Measurements from ENCODE around the gene PELO. TPM values are rescaled to one million over a fixed set of nuclear protein-coding genes. Genes with fewer than 3 reads are reported as not detected.

The PELO gene
- total RNA-seq, 1 donor from 2014 or later = 20.0 TPM

DNA sequence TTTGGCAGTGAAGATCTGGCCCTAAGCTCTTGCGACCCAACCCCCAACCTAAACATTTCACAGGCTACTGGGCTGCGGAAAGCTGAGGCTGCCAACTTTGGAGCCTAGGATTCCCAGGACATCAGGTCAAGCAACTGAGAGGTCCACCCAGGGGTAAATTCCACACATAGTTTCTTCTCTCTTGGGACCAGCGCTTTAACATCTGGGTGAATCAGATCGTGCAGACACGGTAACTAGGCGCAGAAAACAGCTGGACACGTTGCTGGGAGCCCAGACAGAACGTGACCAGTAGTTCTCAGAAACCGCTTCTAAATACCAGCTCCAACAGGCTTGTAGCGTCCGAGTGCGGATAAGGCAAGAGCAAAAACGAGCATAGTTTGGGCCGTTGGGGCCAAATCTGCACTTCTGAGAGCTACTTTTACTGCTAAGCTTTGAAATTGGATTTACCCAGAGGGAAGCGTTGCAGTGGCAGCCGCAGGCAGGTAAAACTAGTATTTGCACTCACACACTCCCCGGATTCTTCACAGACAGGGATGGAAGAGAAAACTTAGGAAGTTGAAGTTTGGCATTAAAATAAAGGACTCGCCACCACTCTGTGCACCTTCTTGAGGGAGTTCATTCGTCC, 11.8 kb downstream of the PELO start:
- Mint-ChIP-seq H3K27ac (peak overlapping the region; percentile 95), H3K4me1 (peaks cover 40% of the 10 kb centered on the region), H3K36me3 (ENCODE audit: low read depth) (peaks cover 33% of the 10 kb centered on the region), H3K27me3 (peaks cover 5% of the 10 kb centered on the region), H3K4me3 (peak overlapping the region; percentile 96), H3K9me3 (no peaks in the 10 kb centered on the region)
- DNase-seq = peak; percentile 96
- intact Hi-C loops (cut with micrococcal nuclease) = loop anchor here (1.0 kb wide), 1 partner anchor 12 kb away; the partner anchor contains the start of genes ITGA1 and PELO

DNA sequence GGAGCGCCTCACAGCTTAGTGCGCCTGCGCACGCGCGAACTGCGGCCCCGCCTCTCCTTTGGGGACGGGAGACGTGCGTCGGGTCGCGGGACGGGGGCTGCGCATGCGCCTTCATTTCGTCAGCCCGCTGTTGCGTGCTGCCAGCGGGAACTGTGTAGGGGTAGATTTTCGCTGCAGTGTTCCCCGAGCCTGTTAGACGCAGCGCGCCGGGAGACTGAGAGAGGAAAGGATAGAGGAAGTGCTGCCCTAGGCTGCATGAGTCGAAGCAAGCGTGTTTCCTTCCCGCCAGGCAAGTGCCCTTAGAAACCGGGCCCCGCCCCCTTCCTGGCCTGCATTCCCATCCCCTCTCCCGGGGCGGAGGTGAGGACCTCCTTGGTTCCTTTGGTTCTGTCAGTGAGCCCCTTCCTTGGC, 12.3 kb downstream of the PELO start:
- Mint-ChIP-seq H3K27me3 (peaks cover 5% of the 10 kb centered on the region), H3K27ac (peak overlapping the region; percentile 95), H3K36me3 (ENCODE audit: low read depth) (peaks cover 37% of the 10 kb centered on the region), H3K4me1 (peaks cover 44% of the 10 kb centered on the region), H3K4me3 (peak overlapping the region; percentile 96), H3K9me3 (no peaks in the 10 kb centered on the region)
- intact Hi-C loops (cut with micrococcal nuclease) = loop anchor here (1.0 to 5.0 kb wide), 7 partner anchors 13 to 307 kb away; partner anchors contain the start of genes ITGA1, MOCS2 and PELO
- no peak for DNase-seq

DNA sequence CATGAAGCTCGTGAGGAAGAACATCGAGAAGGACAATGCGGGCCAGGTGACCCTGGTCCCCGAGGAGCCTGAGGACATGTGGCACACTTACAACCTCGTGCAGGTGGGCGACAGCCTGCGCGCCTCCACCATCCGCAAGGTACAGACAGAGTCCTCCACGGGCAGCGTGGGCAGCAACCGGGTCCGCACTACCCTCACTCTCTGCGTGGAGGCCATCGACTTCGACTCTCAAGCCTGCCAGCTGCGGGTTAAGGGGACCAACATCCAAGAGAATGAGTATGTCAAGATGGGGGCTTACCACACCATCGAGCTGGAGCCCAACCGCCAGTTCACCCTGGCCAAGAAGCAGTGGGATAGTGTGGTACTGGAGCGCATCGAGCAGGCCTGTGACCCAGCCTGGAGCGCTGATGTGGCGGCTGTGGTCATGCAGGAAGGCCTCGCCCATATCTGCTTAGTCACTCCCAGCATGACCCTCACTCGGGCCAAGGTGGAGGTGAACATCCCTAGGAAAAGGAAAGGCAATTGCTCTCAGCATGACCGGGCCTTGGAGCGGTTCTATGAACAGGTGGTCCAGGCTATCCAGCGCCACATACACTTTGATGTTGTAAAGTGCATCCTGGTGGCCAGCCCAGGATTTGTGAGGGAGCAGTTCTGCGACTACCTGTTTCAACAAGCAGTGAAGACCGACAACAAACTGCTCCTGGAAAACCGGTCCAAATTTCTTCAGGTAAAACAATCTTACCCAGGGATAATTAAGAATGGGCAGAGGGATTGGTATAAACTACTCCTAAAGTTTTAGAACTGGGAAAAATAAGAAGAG, 12.9 kb downstream of the PELO start:
- H3K27ac Mint-ChIP-seq = peak overlapping the region; percentile 95
- H3K4me1 Mint-ChIP-seq = peaks cover 48% of the 10 kb centered on the region
- intact Hi-C loops (cut with micrococcal nuclease) = loop anchor here (1.0 to 5.0 kb wide), 6 partner anchors 29 to 307 kb away; partner anchors contain the start of gene MOCS2
- no peaks in the 10 kb centered on the region for H3K9me3 Mint-ChIP-seq
- peak overlapping the region; percentile 96 for H3K4me3 Mint-ChIP-seq
- H3K27me3 Mint-ChIP-seq = peaks cover 5% of the 10 kb centered on the region
- peak; percentile 88 for DNase-seq
- peaks cover 42% of the 10 kb centered on the region for H3K36me3 Mint-ChIP-seq (ENCODE audit: low read depth)

DNA sequence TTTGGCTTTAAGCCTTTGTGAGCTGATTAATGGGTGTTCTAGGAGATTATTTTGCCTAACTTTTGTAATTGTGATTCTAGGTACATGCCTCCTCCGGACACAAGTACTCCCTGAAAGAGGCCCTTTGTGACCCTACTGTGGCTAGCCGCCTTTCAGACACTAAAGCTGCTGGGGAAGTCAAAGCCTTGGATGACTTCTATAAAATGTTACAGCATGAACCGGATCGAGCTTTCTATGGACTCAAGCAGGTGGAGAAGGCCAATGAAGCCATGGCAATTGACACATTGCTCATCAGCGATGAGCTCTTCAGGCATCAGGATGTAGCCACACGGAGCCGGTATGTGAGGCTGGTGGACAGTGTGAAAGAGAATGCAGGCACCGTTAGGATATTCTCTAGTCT, 13.6 kb downstream of the PELO start:
- Mint-ChIP-seq H3K4me1 (peaks cover 48% of the 10 kb centered on the region), H3K4me3 (peak overlapping the region; percentile 96), H3K27ac (peak overlapping the region; percentile 95), H3K9me3 (no peaks in the 10 kb centered on the region), H3K36me3 (ENCODE audit: low read depth) (peaks cover 45% of the 10 kb centered on the region), H3K27me3 (peaks cover 5% of the 10 kb centered on the region)
- intact Hi-C loops (cut with micrococcal nuclease) = loop anchor here (2.0 to 5.0 kb wide), 4 partner anchors 77 to 306 kb away; partner anchors contain the start of gene MOCS2
- DNase-seq = peak; percentile 63

DNA sequence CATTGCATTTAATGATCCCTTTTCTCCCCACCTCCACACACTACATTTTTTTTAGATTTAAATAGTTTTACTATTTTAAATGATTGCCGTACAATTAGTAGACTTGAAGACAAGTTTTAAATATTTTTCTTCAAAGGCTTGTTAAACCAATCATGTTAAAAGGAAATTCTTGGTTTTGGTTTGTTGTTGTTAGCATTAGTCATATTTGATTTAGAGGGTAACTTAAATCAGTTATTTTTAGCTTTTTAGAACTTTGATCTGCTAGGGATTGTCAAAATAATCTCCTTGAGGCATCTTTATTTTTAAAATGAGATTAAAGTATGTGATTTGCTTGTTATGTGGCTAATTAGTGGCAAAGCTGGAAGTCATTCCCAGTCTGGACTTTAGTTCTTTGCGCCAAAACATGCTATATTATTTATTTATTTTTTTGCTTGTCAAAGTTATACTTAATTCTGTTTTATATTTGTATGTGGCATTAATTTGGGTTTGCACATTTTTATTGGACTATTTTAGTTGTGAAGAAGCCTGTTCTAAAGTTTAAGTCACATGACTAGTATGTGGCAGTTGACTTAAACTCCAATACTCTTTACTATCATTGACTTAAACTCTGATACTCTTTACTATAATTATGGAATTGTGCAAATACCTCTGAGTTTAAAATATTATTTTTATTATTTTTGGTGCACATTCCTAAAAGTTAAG, 14.7 kb downstream of the PELO start:
- H3K4me1 Mint-ChIP-seq = peaks cover 44% of the 10 kb centered on the region
- H3K9me3 Mint-ChIP-seq = no peaks in the 10 kb centered on the region
- H3K4me3 Mint-ChIP-seq = peak overlapping the region; percentile 96
- DNase-seq = peak; percentile 0
- H3K27ac Mint-ChIP-seq = no peak overlapping the region
- H3K27me3 Mint-ChIP-seq = peaks cover 2% of the 10 kb centered on the region
- peaks cover 45% of the 10 kb centered on the region for H3K36me3 Mint-ChIP-seq (ENCODE audit: low read depth)
- intact Hi-C loops (cut with micrococcal nuclease) = loop anchor here (5.0 kb wide), 2 partner anchors 115 to 305 kb away; partner anchors contain the start of gene MOCS2

DNA sequence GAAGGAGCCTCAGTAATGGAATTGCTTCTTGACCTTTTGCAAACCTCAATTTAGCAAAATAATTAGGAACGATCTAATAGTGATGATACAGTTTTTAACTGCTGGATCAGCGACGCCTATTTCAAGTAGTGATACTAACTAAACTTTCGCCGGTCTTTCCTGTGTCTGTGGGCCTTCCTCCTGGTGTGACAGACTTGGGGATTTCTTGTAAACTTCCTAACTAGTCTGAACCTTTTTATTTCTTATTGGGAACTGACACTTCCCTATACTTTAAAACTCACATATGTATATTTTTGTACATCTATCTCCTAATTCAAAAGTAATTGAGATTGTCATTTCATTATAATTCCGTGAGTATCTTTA, 15.2 kb downstream of the PELO start:
- Mint-ChIP-seq H3K27me3 (peaks cover 1% of the 10 kb centered on the region), H3K27ac (no peak overlapping the region), H3K4me1 (peaks cover 45% of the 10 kb centered on the region), H3K36me3 (ENCODE audit: low read depth) (peaks cover 45% of the 10 kb centered on the region), H3K9me3 (no peaks in the 10 kb centered on the region), H3K4me3 (peak overlapping the region; percentile 67)
- DNase-seq = no peak
- intact Hi-C loops (cut with micrococcal nuclease) = loop anchor here (5.0 kb wide), 2 partner anchors 114 to 304 kb away; partner anchors contain the start of gene MOCS2

DNA sequence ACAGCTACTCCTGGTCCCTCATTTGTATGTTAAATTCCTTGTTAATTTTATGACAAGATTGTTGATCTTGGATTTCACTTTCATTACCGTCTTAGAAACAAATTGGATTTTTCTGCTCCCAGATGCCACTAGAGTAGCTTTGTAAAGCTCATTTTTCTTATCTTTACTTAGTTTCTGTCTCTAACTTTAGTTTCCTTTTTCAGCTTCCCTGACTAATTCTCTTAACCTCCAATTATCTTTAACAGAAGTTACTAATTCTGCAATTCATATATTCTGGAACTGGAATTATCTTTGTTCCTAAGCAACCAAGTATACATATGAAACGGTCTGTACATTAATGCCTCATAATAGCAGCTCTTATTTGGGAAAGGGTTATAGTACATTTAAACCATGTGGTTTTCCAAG, 16.7 kb downstream of the PELO start:
- Mint-ChIP-seq H3K9me3 (no peaks in the 10 kb centered on the region), H3K27me3 (no peaks in the 10 kb centered on the region), H3K27ac (no peak overlapping the region), H3K4me3 (peak overlapping the region; percentile 0), H3K36me3 (ENCODE audit: low read depth) (peaks cover 47% of the 10 kb centered on the region), H3K4me1 (peaks cover 32% of the 10 kb centered on the region)
- no peak for DNase-seq
- intact Hi-C loops (cut with micrococcal nuclease) = loop anchor here (5.0 kb wide), 2 partner anchors 113 to 303 kb away; partner anchors contain the start of gene MOCS2

DNA sequence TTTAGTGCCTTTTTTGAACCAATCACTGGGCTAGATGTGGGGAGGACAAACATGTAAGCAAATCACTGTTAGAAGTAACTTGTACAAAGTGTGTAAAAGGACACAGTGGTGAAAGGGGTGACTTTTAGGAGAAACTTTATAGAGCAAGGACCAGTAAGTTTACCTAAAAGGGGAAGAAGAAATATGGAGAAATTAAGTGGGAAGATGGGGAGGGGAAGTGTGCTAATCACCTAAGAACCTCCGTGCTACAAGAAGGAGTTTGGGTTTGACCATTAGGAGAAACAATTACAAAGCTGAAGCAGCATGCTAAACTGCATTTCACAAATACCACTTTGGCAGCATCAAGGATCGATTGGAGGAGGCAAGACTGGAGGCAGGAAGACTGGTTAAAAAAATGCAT, 17.3 kb downstream of the PELO start:
- intact Hi-C loops (cut with micrococcal nuclease) = loop anchor here (5.0 kb wide), 2 partner anchors 112 to 302 kb away; partner anchors contain the start of gene MOCS2

DNA sequence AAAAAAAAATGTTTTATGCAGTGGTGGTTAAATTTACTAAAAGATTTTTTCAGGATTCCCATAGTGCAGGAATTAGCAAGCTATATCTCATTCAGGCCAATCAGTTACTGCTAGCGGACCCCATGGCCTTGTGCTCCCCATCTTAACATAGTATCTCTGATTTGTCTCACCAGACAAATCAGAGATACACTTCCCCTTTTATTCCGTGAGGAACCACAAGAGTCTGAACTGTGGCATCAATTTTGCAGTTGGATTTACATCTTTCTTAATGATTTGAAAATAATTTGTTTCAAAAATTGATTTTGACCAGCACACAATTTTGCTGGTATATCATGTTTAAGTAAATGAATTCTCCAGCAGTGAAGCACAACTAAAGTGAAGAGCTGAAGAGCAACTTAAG, 17.9 kb downstream of the PELO start:
- no peaks in the 10 kb centered on the region for H3K27me3 Mint-ChIP-seq
- no peak overlapping the region for H3K4me3 Mint-ChIP-seq
- no peak overlapping the region for H3K27ac Mint-ChIP-seq
- peaks cover 31% of the 10 kb centered on the region for H3K4me1 Mint-ChIP-seq
- no peak for DNase-seq
- H3K36me3 Mint-ChIP-seq (ENCODE audit: low read depth) = peaks cover 43% of the 10 kb centered on the region
- H3K9me3 Mint-ChIP-seq = no peaks in the 10 kb centered on the region
- intact Hi-C loops (cut with micrococcal nuclease) = no loop called here

More for the DNA sequence above, 17.3 kb downstream of the PELO start:
- peaks cover 31% of the 10 kb centered on the region for H3K4me1 Mint-ChIP-seq
- H3K4me3 Mint-ChIP-seq = no peak overlapping the region
- H3K27me3 Mint-ChIP-seq = no peaks in the 10 kb centered on the region
- peaks cover 45% of the 10 kb centered on the region for H3K36me3 Mint-ChIP-seq (ENCODE audit: low read depth)
- no peak overlapping the region for H3K27ac Mint-ChIP-seq
- no peak for DNase-seq
- no peaks in the 10 kb centered on the region for H3K9me3 Mint-ChIP-seq

DNA sequence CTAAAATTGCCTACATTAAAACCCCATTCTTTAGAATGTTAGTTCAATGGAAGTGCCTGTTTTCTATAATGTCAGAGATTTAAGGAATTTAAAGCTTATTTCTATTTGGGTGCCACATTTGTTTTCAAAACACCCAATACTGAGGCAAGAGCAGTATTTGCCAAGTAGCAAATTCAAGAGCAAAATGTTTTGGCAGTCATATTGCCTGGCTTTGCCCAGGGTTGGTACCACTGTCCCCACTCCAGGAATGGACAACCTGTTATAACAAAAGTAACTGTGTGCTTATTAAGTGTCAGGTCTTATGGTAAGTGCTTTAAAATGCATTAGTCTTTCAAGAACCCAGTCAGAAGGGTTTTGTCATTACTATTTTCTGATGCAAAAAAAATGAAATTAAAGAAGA, 19.3 kb downstream of the PELO start:
- intact Hi-C loops (cut with micrococcal nuclease) = no loop called here
- Mint-ChIP-seq H3K4me3 (no peak overlapping the region), H3K36me3 (ENCODE audit: low read depth) (peaks cover 32% of the 10 kb centered on the region), H3K27ac (no peak overlapping the region), H3K9me3 (no peaks in the 10 kb centered on the region), H3K4me1 (peaks cover 22% of the 10 kb centered on the region), H3K27me3 (no peaks in the 10 kb centered on the region)
- no peak for DNase-seq

DNA sequence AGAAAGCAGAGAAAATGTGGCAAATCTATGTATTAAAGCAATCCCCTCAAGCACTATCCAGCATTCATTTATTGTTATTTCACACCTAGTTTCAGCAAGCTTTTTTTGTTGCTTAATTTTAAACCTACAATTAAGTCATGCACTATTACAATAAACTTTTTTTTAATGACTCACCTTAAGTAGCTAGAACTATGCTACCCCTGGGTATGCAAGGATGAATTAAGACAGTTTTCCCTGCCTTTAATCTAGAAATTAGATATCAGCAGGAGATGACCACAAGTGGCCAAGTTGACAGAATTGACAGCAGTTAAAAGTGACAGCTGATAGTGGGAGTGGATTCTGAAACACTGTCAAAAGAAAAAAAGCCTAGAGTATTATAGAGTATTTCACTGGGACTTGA, 20.0 kb downstream of the PELO start:
- H3K27ac Mint-ChIP-seq = no peak overlapping the region
- H3K4me1 Mint-ChIP-seq = peaks cover 22% of the 10 kb centered on the region
- H3K9me3 Mint-ChIP-seq = no peaks in the 10 kb centered on the region
- DNase-seq = no peak
- peaks cover 28% of the 10 kb centered on the region for H3K36me3 Mint-ChIP-seq (ENCODE audit: low read depth)
- intact Hi-C loops (cut with micrococcal nuclease) = no loop called here
- no peaks in the 10 kb centered on the region for H3K27me3 Mint-ChIP-seq
- no peak overlapping the region for H3K4me3 Mint-ChIP-seq

DNA sequence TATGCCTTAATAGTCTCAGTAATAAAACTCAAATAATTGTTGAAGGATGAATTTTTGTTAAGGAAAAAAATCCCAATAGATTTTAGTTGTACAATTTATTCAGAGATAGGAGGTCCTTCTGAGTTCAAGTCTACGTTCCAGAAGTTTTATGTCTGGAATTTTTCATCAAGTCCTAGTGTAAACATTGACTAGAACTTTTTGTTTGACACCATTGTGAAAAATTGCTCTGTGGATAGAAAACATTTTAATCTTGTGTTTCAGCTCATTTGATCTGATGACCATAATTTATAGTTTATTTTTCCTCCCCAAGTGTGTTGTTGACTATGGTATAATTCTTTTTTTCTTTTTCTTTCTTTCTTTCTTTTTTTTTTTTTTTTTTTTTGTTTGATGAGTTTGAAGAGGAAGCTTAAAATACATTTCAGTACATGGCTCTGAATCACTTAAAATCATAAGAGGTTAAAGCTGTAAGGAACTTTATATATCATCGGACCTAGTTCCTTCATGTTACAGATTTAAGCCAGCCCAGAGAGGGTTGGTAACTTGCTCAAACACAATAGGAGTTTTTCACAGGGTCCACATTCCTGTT, 20.7 kb downstream of the PELO start:
- intact Hi-C loops (cut with micrococcal nuclease) = no loop called here
- no peaks in the 10 kb centered on the region for H3K9me3 Mint-ChIP-seq
- DNase-seq = no peak
- no peak overlapping the region for H3K4me3 Mint-ChIP-seq
- no peak overlapping the region for H3K27ac Mint-ChIP-seq
- H3K36me3 Mint-ChIP-seq (ENCODE audit: low read depth) = peaks cover 22% of the 10 kb centered on the region
- H3K27me3 Mint-ChIP-seq = no peaks in the 10 kb centered on the region
- H3K4me1 Mint-ChIP-seq = peaks cover 20% of the 10 kb centered on the region

DNA sequence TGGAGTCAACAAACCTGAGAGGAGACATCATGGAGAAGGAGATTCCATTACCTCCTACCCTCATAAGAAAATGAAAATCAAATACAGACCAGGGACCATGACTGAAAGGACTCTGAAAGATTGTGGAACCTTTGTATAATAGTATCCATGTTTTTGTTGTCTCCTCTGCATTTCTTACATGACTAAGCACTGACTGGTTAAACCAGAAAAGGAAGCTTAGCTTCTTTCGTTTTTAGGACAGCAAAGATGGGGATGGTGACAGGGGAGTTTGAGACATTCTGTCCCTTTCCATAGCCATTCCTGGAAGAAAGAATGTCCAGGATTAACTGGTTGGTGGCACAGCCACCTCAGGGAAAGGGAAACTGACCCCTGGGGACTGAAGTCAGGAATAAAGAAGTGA, 22.2 kb downstream of the PELO start:
- no peaks in the 10 kb centered on the region for H3K27me3 Mint-ChIP-seq
- H3K9me3 Mint-ChIP-seq = no peaks in the 10 kb centered on the region
- H3K36me3 Mint-ChIP-seq (ENCODE audit: low read depth) = peaks cover 11% of the 10 kb centered on the region
- peaks cover 11% of the 10 kb centered on the region for H3K4me1 Mint-ChIP-seq
- no peak for DNase-seq
- H3K4me3 Mint-ChIP-seq = no peak overlapping the region
- no peak overlapping the region for H3K27ac Mint-ChIP-seq
- intact Hi-C loops (cut with micrococcal nuclease) = no loop called here
